PC-3 (cell line): Measurements from ENCODE around the gene CLEC5A. TPM values are rescaled to one million over a fixed set of nuclear protein-coding genes. Genes with fewer than 3 reads are reported as not detected.

Source experiments
- ATAC-seq: fragments of 200-7000 bp; cut with Tn5 transposase; 2 replicates; pipeline ENCODE4 v1.9.1; 2020; ENCODE audit warnings: mild to moderate bottlenecking, moderate library complexity
- BruUV-seq: library from RNA; stranded (reverse); fragments of 400-500 nt; replicated peaks from 2 replicates; lab custom pipeline; 2021; lab: Mats Ljungman, UMichigan
- CTCF ChIA-PET: fragments of 300-600 bp; sonication (Branson Sonifier 250); formaldehyde crosslinking; loops from one replicate; lab custom pipeline; 2022; ENCODE audit warnings: antibody characterized with exemption; lab: Charles Lee
- POLR2A ChIA-PET: fragments of 300-600 bp; sonication (Branson Sonifier 250); formaldehyde crosslinking; loops from one replicate; lab custom pipeline; 2022; ENCODE audit warnings: antibody characterized with exemption; ENCODE audit not compliant: unreplicated experiment; lab: Charles Lee
- DNase-seq: peaks from one replicate; pipeline ENCODE4 v3.0.0-alpha.2; 2015
- H2AFZ ChIP-seq: fragments of 300-600 bp; sonication (generic); 2 replicates; pipeline ENCODE4 v1.6.0; 2016; ENCODE audit warnings: antibody characterized with exemption, low read length
- H3F3A ChIP-seq: fragments of 300-600 bp; sonication (generic); one replicate; pipeline ENCODE4 v1.6.0; 2017; ENCODE audit warnings: antibody characterized with exemption, low read length, control low read depth, mild to moderate bottlenecking; ENCODE audit not compliant: unreplicated experiment
- H3K27ac ChIP-seq: fragments of 300-600 bp; sonication (generic); 2 replicates; pipeline ENCODE4 v1.5.1; 2016; ENCODE audit warnings: mild to moderate bottlenecking, low read length
- H3K27me3 ChIP-seq: fragments of 300-600 bp; sonication (generic); 2 replicates; pipeline ENCODE4 v1.6.1; 2016; ENCODE audit warnings: low read length, mixed read lengths
- H3K36me3 ChIP-seq: fragments of 300-600 bp; sonication (generic); 2 replicates; pipeline ENCODE4 v1.6.1; 2016; ENCODE audit warnings: low read depth, mixed run types, low read length, mixed read lengths
- H3K4me1 ChIP-seq: fragments of 300-600 bp; sonication (generic); 2 replicates; pipeline ENCODE4 v1.5.1; 2016; ENCODE audit warnings: low read length; ENCODE audit not compliant: insufficient read depth
- H3K4me2 ChIP-seq: fragments of 300-600 bp; sonication (generic); 2 replicates; pipeline ENCODE4 v1.6.0; 2016; ENCODE audit warnings: low read length
- H3K4me3 ChIP-seq: fragments of 300-600 bp; sonication (generic); 2 replicates; pipeline ENCODE4 v1.5.1; 2016; ENCODE audit warnings: mild to moderate bottlenecking, low read length, mixed read lengths
- H3K79me2 ChIP-seq: fragments of 300-600 bp; sonication (generic); 2 replicates; pipeline ENCODE4 v1.6.1; 2017; ENCODE audit warnings: low read length, mixed read lengths
- H3K9ac ChIP-seq: fragments of 300-600 bp; sonication (generic); 2 replicates; pipeline ENCODE4 v1.6.0; 2016; ENCODE audit warnings: mild to moderate bottlenecking, low read length
- H3K9me2 ChIP-seq: fragments of 300-600 bp; sonication (generic); replicated peaks from 2 replicates; pipeline ENCODE4 v1.6.1; 2016; ENCODE audit warnings: mixed run types, low read length, mixed read lengths
- H3K9me3 ChIP-seq: fragments of 300-600 bp; sonication (generic); 2 replicates; pipeline ENCODE4 v1.6.1; 2016; ENCODE audit warnings: low read length, mixed read lengths
- H4K20me1 ChIP-seq: fragments of 300-600 bp; sonication (generic); 2 replicates; pipeline ENCODE4 v1.6.1; 2016; ENCODE audit warnings: low read length, mixed read lengths
- CTCF ChIP-seq: fragments of 300-600 bp; sonication (generic); conservative IDR thresholded peaks from 2 replicates; pipeline ENCODE4 v1.5.1; 2017; ENCODE audit warnings: antibody characterized with exemption, low read depth, mild to moderate bottlenecking, low read length
- EZH2 ChIP-seq: fragments of 300-600 bp; sonication (generic); IDR thresholded peaks from one replicate; pipeline ENCODE4 v1.6.1; 2017; ENCODE audit warnings: antibody characterized with exemption, mild to moderate bottlenecking, low read length; ENCODE audit not compliant: unreplicated experiment
- EZH2phosphoT487 ChIP-seq: fragments of 300-600 bp; sonication (generic); IDR thresholded peaks from 2 replicates; pipeline ENCODE4 v1.6.1; 2018; ENCODE audit warnings: mild to moderate bottlenecking, antibody characterized with exemption, low read length, borderline replicate concordance
- intact Hi-C: fragments of 100-400 bp; cut with micrococcal nuclease; formaldehyde crosslinking; loops from 2 replicates; pipeline ENCODE4 v1.9.0; 2023
- total RNA-seq: library from RNA; depleted of rRNA; stranded (reverse); fragments of >200 nt; gene quantifications from 2 replicates; pipeline ENCODE4 v1.2.3, GENCODE V29; 2014

The CLEC5A gene
- total RNA-seq, 1 experiment from 2014 or later: not detected

DNA sequence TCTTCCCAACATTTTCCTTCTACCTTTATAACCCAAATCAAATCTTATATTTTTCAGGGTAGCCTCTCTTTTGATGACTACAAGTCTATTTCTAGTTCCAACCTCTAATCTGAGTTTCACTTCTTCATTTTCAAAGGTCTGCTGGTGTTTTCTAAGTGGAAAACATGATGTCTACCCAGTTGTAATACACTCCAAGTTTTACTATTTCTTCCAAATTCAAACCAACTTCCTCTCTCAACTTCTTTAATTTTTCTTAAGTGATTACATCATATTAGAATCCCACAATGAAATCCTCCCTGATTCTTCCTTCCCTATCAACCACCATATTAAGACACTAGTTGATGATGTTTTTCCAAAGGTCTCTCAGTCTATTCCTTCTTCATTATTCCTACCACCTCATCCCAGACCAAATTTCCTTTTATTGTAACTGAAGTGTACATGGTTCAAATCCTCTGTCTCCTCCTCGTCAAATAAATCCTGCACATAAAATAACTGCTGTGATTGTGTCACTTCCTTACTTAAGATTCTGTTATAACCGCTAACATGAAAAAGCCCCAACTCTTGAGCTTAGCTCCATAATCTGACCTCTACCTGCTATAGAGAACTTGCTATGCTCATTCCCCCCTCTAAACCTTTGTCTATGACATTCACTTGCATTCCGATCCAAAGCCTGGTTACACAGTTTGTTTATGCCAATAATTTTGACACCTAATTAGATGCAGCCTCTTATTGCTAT, 14.1 kb upstream of the CLEC5A start:
- ATAC-seq: no peak
- intact Hi-C loops: no loop called here

DNA sequence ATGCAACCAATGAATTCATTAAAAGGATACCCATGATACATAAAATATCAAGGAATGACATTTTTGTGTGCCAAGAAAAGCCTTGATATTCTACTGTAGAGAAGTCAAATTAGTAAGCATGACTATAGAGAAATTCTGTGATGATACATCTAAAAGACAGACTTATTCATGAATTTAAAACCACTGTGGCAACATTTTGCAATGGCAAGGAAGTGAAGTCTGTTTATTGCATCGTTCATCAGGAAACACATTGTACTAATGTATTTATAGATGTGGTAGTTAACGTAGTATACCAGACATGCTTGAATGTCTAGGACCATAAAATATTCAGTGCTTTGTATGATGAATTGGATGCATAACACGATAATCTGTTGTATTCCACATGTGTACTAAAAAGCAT, 9.3 kb upstream of the CLEC5A start:
- DNase-seq (no peak), ATAC-seq (no peak)
- intact Hi-C loops: no loop called here

More for the DNA sequence above, 14.1 kb upstream of the CLEC5A start:
- Histone ChIP-seq H3K27me3 (peaks cover 28% of the 10 kb centered on the region), H3F3A (no peaks in the 10 kb centered on the region), H3K9me2 (no peaks in the 10 kb centered on the region), H3K9me3 (no peaks in the 10 kb centered on the region), H3K4me3 (no peak overlapping the region), H3K79me2 (no peaks in the 10 kb centered on the region), H3K4me2 (no peak overlapping the region), H3K4me1 (no peaks in the 10 kb centered on the region), H3K9ac (no peak overlapping the region), H3K27ac (no peak overlapping the region), H2AFZ (no peak overlapping the region), H4K20me1 (no peaks in the 10 kb centered on the region), H3K36me3 (no peaks in the 10 kb centered on the region)
- BruUV-seq: no TSS peak
- no peak for DNase-seq
- ChIA-PET POLR2A (no interaction called here), CTCF (no interaction called here)
- no peak for TF ChIP-seq EZH2
- TF ChIP-seq EZH2phosphoT487: no peak
- no peak for TF ChIP-seq CTCF

More for the DNA sequence above, 9.3 kb upstream of the CLEC5A start:
- Histone ChIP-seq H3K27me3 (peaks cover 23% of the 10 kb centered on the region), H3K9ac (no peak overlapping the region), H3K27ac (no peak overlapping the region), H2AFZ (no peak overlapping the region), H3K4me1 (no peaks in the 10 kb centered on the region), H3K79me2 (no peaks in the 10 kb centered on the region), H3K36me3 (no peaks in the 10 kb centered on the region), H3K4me2 (no peak overlapping the region), H3F3A (no peaks in the 10 kb centered on the region), H3K9me2 (no peaks in the 10 kb centered on the region), H3K9me3 (no peaks in the 10 kb centered on the region), H3K4me3 (no peak overlapping the region), H4K20me1 (no peaks in the 10 kb centered on the region)
- TF ChIP-seq EZH2phosphoT487: no peak
- TF ChIP-seq CTCF: no peak
- no peak for TF ChIP-seq EZH2
- ChIA-PET CTCF (no interaction called here), POLR2A (no interaction called here)
- BruUV-seq: no TSS peak
